A673 (cell line): ENCODE data around the gene GNG4.

Experiments
- EZH2 ChIP-seq: fragments of 200-600 bp; sonication (generic); IDR thresholded peaks from 2 replicates; pipeline ENCODE4 v1.6.1; 2017; ENCODE audit warnings: borderline replicate concordance, low read depth, mild to moderate bottlenecking, mixed read lengths, antibody characterized with exemption, low read length; ENCODE audit not compliant: poor library complexity, severe bottlenecking
- TF ChIP-seq, protein P1 (sequence below): fragments of 300-800, 200-600 bp; sonication (generic); conservative IDR thresholded peaks from 2 replicates; pipeline ENCODE4 v1.5.1; 2017; ENCODE audit warnings: low read depth, mild to moderate bottlenecking, antibody characterized with exemption, low read length, moderate library complexity, mixed read lengths

DNA sequence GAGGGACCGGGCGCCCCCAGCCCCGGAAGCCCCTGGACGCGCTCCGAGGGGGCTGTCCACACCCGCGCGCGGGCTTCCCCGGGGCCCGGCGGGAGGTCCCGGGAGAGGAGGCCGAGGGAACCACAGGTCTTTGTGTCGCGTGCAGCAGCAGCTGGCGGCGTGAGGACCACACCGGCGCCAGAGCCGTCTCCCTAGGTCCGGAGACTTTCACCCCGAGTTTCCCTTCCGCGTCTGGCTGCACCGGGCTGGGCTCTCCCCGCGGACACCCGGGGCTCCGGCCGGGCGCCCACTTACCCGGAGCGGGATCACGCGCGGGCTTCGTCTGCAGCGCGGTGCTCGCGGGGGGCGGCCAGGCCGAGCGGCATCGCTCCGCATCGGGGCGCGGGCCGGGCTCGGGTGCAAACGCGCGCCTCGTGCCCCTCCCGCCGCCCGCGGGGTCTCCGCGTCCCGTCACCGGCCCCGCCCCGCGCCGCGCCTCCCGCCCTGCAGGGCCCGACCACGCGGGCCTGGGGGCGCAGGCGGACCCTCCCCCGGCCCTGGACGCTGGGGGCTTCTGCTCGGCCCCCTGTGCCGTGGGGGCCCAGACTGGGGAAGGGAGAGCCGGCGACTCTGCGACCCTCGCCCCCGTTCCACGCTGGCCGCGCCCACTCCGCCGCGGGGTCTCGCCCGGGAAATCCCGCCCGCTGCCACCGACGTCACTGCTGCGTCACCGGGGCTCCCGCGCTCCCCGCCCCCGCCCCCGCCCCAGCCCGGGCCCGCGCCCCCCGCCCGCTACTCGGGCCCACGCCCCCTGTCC lies at the start of gene GNG4:
- TF ChIP-seq, protein P1, sequence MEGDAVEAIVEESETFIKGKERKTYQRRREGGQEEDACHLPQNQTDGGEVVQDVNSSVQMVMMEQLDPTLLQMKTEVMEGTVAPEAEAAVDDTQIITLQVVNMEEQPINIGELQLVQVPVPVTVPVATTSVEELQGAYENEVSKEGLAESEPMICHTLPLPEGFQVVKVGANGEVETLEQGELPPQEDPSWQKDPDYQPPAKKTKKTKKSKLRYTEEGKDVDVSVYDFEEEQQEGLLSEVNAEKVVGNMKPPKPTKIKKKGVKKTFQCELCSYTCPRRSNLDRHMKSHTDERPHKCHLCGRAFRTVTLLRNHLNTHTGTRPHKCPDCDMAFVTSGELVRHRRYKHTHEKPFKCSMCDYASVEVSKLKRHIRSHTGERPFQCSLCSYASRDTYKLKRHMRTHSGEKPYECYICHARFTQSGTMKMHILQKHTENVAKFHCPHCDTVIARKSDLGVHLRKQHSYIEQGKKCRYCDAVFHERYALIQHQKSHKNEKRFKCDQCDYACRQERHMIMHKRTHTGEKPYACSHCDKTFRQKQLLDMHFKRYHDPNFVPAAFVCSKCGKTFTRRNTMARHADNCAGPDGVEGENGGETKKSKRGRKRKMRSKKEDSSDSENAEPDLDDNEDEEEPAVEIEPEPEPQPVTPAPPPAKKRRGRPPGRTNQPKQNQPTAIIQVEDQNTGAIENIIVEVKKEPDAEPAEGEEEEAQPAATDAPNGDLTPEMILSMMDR: no peak
- TF ChIP-seq EZH2: no peak
